OCI-LY1 (cell line): ENCODE measurements around the gene ARFGAP3.

Source experiments
- CTCF ChIP-seq: fragments of 200-600 bp; sonication (generic), shearing (Covaris generic); IDR thresholded peaks from 2 replicates; pipeline ENCODE4 v1.5.1; 2017; ENCODE audit warnings: mild to moderate bottlenecking, antibody characterized with exemption, low read length, moderate library complexity, mixed read lengths
- EZH2 ChIP-seq: fragments of 200-600 bp; sonication (generic), shearing (Covaris generic); IDR thresholded peaks from 2 replicates; pipeline ENCODE4 v1.8.0; 2017; ENCODE audit warnings: borderline replicate concordance, mixed run types, mild to moderate bottlenecking, antibody characterized with exemption, low read length, moderate library complexity, mixed read lengths

- no peak for TF ChIP-seq CTCF
- no peak for TF ChIP-seq EZH2
Observed at GRCh38 chr22:42770941-42771647, 86.0 kb downstream of the ARFGAP3 start.
